WTC11 (cell line): ENCODE data around the gene TWIST2. TPM values are rescaled to one million over a fixed set of nuclear protein-coding genes. Genes with fewer than 3 reads are reported as not detected.

Experiments used
- ATAC-seq: fragments of 200-7000 bp; cut with Tn5 transposase; 2 replicates; pipeline ENCODE4 v1.10.0; 2021; ENCODE audit warnings: mild to moderate bottlenecking, moderate library complexity
- CTCF ChIA-PET: fragments of 300-600 bp; sonication (Branson Sonifier 250); formaldehyde crosslinking; loops from one replicate; lab custom pipeline; 2021; ENCODE audit warnings: antibody characterized with exemption; lab: Charles Lee
- POLR2A ChIA-PET: fragments of 350-600 bp; sonication (Branson Sonifier 250); formaldehyde crosslinking; loops from one replicate; lab custom pipeline; 2021; ENCODE audit warnings: antibody characterized with exemption; lab: Charles Lee
- DNase-seq: peaks from one replicate; pipeline ENCODE4 v3.0.0; 2021; ENCODE audit warnings: low spot score
- H3K27ac Mint-ChIP-seq: 2 replicates; pipeline ENCODE4 v1.8.0; 2021; ENCODE audit warnings: mixed read lengths
- H3K27me3 Mint-ChIP-seq: 2 replicates; pipeline ENCODE4 v1.8.0; 2021; ENCODE audit warnings: low read depth, mild to moderate bottlenecking, moderate library complexity, mixed read lengths
- H3K36me3 Mint-ChIP-seq: 2 replicates; pipeline ENCODE4 v1.8.0; 2021; ENCODE audit warnings: mixed read lengths
- H3K4me1 Mint-ChIP-seq: 2 replicates; pipeline ENCODE4 v1.8.0; 2022; ENCODE audit warnings: mixed read lengths
- H3K4me3 Mint-ChIP-seq: 2 replicates; pipeline ENCODE4 v1.8.0; 2021; ENCODE audit warnings: mild to moderate bottlenecking, moderate library complexity, mixed read lengths
- H3K9me3 Mint-ChIP-seq: 2 replicates; pipeline ENCODE4 v1.8.0; 2021; ENCODE audit warnings: mixed read lengths
- ATF1 ChIP-seq: sonication (generic); formaldehyde crosslinking; IDR thresholded peaks from 2 replicates; pipeline ENCODE4 v1.8.1; 2023; ENCODE audit warnings: mild to moderate bottlenecking, moderate library complexity, missing genetic modification reagents
- CBFB ChIP-seq: sonication (generic); formaldehyde crosslinking; IDR thresholded peaks from 2 replicates; pipeline ENCODE4 v1.8.1; 2022; ENCODE audit warnings: mild to moderate bottlenecking, low read depth, missing genetic modification reagents
- CTCF ChIP-seq: fragments of 200-600 bp; IDR thresholded peaks from 2 replicates; pipeline ENCODE4 v1.8.0; 2022; ENCODE audit warnings: antibody characterized with exemption
- ELF4 ChIP-seq: sonication (generic); formaldehyde crosslinking; IDR thresholded peaks from 2 replicates; pipeline ENCODE4 v1.8.1; 2022; ENCODE audit warnings: low read depth, mild to moderate bottlenecking, moderate library complexity, missing genetic modification reagents
- FOXP1 ChIP-seq: sonication (generic); formaldehyde crosslinking; IDR thresholded peaks from 2 replicates; pipeline ENCODE4 v1.8.0; 2022; ENCODE audit warnings: missing genetic modification reagents, mild to moderate bottlenecking, moderate library complexity, borderline replicate concordance
- GTF2I ChIP-seq: fragments of 250-450 bp; sonication (Bioruptor Pico); conservative IDR thresholded peaks from 2 replicates; pipeline ENCODE4 v1.4.0; 2021; ENCODE audit warnings: mild to moderate bottlenecking
- KAT7 ChIP-seq: sonication (generic); formaldehyde crosslinking; IDR thresholded peaks from 2 replicates; pipeline ENCODE4 v1.8.1; 2023; ENCODE audit warnings: missing genetic modification reagents, mild to moderate bottlenecking, borderline replicate concordance
- OVOL2 ChIP-seq: fragments of 250-450 bp; sonication (Bioruptor Pico); IDR thresholded peaks from 2 replicates; pipeline ENCODE4 v1.9.0; 2021; ENCODE audit warnings: mild to moderate bottlenecking, borderline replicate concordance
- USF1 ChIP-seq: sonication (generic); formaldehyde crosslinking; IDR thresholded peaks from 2 replicates; pipeline ENCODE4 v1.8.0; 2022; ENCODE audit warnings: mild to moderate bottlenecking, missing genetic modification reagents
- ZBTB21 ChIP-seq: sonication (generic); formaldehyde crosslinking; IDR thresholded peaks from 2 replicates; pipeline ENCODE4 v1.8.1; 2023; ENCODE audit warnings: mild to moderate bottlenecking, missing genetic modification reagents, borderline replicate concordance
- ZNF219 ChIP-seq: sonication (generic); formaldehyde crosslinking; IDR thresholded peaks from 2 replicates; pipeline ENCODE4 v1.8.0; 2023; ENCODE audit warnings: missing genetic modification reagents, mild to moderate bottlenecking, borderline replicate concordance
- total RNA-seq: library from RNA; stranded (reverse); gene quantifications from 3 replicates; pipeline ENCODE4 v1.2.3, GENCODE V29; 2021
- TF ChIP-seq, protein P1 (sequence below): sonication (generic); formaldehyde crosslinking; IDR thresholded peaks from 2 replicates; pipeline ENCODE4 v1.8.0; 2023; ENCODE audit warnings: missing genetic modification reagents, mild to moderate bottlenecking, borderline replicate concordance
- TF ChIP-seq, protein P2 (sequence below): sonication (generic); formaldehyde crosslinking; IDR thresholded peaks from 2 replicates; pipeline ENCODE4 v1.8.0; 2023; ENCODE audit warnings: mild to moderate bottlenecking, missing genetic modification reagents
- TF ChIP-seq, protein P3 (sequence below): sonication (generic); formaldehyde crosslinking; IDR thresholded peaks from 2 replicates; pipeline ENCODE4 v1.8.1; 2023; ENCODE audit warnings: mild to moderate bottlenecking, missing genetic modification reagents
- TF ChIP-seq, protein P4 (sequence below): sonication (generic); formaldehyde crosslinking; IDR thresholded peaks from 2 replicates; pipeline ENCODE4 v1.8.1; 2022; ENCODE audit warnings: low read depth, missing genetic modification reagents, borderline replicate concordance

The TWIST2 gene
- total RNA-seq, 1 experiment from 2014 or later = 5.7 TPM

GRCh38 chr2:238872628-238873380 is 24.9 kb downstream of the TWIST2 start:
- TF ChIP-seq, protein P1, sequence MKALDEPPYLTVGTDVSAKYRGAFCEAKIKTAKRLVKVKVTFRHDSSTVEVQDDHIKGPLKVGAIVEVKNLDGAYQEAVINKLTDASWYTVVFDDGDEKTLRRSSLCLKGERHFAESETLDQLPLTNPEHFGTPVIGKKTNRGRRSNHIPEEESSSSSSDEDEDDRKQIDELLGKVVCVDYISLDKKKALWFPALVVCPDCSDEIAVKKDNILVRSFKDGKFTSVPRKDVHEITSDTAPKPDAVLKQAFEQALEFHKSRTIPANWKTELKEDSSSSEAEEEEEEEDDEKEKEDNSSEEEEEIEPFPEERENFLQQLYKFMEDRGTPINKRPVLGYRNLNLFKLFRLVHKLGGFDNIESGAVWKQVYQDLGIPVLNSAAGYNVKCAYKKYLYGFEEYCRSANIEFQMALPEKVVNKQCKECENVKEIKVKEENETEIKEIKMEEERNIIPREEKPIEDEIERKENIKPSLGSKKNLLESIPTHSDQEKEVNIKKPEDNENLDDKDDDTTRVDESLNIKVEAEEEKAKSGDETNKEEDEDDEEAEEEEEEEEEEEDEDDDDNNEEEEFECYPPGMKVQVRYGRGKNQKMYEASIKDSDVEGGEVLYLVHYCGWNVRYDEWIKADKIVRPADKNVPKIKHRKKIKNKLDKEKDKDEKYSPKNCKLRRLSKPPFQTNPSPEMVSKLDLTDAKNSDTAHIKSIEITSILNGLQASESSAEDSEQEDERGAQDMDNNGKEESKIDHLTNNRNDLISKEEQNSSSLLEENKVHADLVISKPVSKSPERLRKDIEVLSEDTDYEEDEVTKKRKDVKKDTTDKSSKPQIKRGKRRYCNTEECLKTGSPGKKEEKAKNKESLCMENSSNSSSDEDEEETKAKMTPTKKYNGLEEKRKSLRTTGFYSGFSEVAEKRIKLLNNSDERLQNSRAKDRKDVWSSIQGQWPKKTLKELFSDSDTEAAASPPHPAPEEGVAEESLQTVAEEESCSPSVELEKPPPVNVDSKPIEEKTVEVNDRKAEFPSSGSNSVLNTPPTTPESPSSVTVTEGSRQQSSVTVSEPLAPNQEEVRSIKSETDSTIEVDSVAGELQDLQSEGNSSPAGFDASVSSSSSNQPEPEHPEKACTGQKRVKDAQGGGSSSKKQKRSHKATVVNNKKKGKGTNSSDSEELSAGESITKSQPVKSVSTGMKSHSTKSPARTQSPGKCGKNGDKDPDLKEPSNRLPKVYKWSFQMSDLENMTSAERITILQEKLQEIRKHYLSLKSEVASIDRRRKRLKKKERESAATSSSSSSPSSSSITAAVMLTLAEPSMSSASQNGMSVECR (CRISPR knock-in tag) = no peak
- TF ChIP-seq, protein P2, sequence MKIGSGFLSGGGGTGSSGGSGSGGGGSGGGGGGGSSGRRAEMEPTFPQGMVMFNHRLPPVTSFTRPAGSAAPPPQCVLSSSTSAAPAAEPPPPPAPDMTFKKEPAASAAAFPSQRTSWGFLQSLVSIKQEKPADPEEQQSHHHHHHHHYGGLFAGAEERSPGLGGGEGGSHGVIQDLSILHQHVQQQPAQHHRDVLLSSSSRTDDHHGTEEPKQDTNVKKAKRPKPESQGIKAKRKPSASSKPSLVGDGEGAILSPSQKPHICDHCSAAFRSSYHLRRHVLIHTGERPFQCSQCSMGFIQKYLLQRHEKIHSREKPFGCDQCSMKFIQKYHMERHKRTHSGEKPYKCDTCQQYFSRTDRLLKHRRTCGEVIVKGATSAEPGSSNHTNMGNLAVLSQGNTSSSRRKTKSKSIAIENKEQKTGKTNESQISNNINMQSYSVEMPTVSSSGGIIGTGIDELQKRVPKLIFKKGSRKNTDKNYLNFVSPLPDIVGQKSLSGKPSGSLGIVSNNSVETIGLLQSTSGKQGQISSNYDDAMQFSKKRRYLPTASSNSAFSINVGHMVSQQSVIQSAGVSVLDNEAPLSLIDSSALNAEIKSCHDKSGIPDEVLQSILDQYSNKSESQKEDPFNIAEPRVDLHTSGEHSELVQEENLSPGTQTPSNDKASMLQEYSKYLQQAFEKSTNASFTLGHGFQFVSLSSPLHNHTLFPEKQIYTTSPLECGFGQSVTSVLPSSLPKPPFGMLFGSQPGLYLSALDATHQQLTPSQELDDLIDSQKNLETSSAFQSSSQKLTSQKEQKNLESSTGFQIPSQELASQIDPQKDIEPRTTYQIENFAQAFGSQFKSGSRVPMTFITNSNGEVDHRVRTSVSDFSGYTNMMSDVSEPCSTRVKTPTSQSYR (CRISPR knock-in tag) = no peak
- Mint-ChIP-seq H3K27ac (no peak overlapping the region), H3K4me1 (no peaks in the 10 kb centered on the region), H3K27me3 (no peaks in the 10 kb centered on the region), H3K36me3 (no peaks in the 10 kb centered on the region), H3K4me3 (no peak overlapping the region), H3K9me3 (no peaks in the 10 kb centered on the region; the same call in 1 of the 2 replicates)
- CTCF ChIA-PET = interaction anchor here (0.9 to 1.5 kb wide), 2 partner anchors 20 to 144 kb away, joined by 3 read pairs; no protein-coding TSS in a partner anchor
- ATAC-seq (no peak), DNase-seq (no peak)
- POLR2A ChIA-PET = no interaction called here

- no peaks in the 10 kb centered on the region; the same call in 1 of the 2 replicates for H3K9me3 Mint-ChIP-seq
- H3K4me3 Mint-ChIP-seq = no peak overlapping the region
- H3K27me3 Mint-ChIP-seq = no peaks in the 10 kb centered on the region
- ChIA-PET POLR2A (no interaction called here), CTCF (interaction anchor here (0.9 to 1.5 kb wide), 2 partner anchors 20 to 145 kb away, joined by 3 read pairs; no protein-coding TSS in a partner anchor)
- ATAC-seq (no peak), DNase-seq (no peak)
- H3K36me3 Mint-ChIP-seq = no peaks in the 10 kb centered on the region
- H3K27ac Mint-ChIP-seq = no peak overlapping the region
- no peaks in the 10 kb centered on the region for H3K4me1 Mint-ChIP-seq
- TF ChIP-seq OVOL2 (CRISPR knock-in tag) (no peak), FOXP1 (CRISPR knock-in tag) (no peak), CTCF (no peak), ATF1 (no peak), ZNF219 (CRISPR knock-in tag) (no peak), CBFB (CRISPR knock-in tag) (no peak), ELF4 (CRISPR knock-in tag) (no peak), KAT7 (CRISPR knock-in tag) (no peak), USF1 (no peak), GTF2I (no peak), ZBTB21 (no peak)
- TF ChIP-seq, protein P1 (CRISPR knock-in tag) = no peak
- TF ChIP-seq, protein P3, sequence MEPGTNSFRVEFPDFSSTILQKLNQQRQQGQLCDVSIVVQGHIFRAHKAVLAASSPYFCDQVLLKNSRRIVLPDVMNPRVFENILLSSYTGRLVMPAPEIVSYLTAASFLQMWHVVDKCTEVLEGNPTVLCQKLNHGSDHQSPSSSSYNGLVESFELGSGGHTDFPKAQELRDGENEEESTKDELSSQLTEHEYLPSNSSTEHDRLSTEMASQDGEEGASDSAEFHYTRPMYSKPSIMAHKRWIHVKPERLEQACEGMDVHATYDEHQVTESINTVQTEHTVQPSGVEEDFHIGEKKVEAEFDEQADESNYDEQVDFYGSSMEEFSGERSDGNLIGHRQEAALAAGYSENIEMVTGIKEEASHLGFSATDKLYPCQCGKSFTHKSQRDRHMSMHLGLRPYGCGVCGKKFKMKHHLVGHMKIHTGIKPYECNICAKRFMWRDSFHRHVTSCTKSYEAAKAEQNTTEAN (CRISPR knock-in tag) = no peak
- TF ChIP-seq, protein P4, sequence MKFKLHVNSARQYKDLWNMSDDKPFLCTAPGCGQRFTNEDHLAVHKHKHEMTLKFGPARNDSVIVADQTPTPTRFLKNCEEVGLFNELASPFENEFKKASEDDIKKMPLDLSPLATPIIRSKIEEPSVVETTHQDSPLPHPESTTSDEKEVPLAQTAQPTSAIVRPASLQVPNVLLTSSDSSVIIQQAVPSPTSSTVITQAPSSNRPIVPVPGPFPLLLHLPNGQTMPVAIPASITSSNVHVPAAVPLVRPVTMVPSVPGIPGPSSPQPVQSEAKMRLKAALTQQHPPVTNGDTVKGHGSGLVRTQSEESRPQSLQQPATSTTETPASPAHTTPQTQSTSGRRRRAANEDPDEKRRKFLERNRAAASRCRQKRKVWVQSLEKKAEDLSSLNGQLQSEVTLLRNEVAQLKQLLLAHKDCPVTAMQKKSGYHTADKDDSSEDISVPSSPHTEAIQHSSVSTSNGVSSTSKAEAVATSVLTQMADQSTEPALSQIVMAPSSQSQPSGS (CRISPR knock-in tag) = no peak
Measured at GRCh38 chr2:238873381-238873801, 25.5 kb downstream of the TWIST2 start.
